HepG2 (cell line): ENCODE data around the gene PIGL. TPM values are rescaled to one million over a fixed set of nuclear protein-coding genes. Genes with fewer than 3 reads are reported as not detected.

Experiments used
- FOXM1 ChIP-seq: sonication (generic); formaldehyde crosslinking; IDR thresholded peaks from 2 replicates; pipeline ENCODE4 v1.5.0; 2020; ENCODE audit warnings: missing genetic modification reagents
- KAT2B ChIP-seq: fragments of 150-350 bp; IDR thresholded peaks from 2 replicates; pipeline ENCODE4 v1.6.1; 2014; ENCODE audit warnings: low read depth, low read length, borderline replicate concordance
- NBN ChIP-seq: fragments of 450-650 bp; conservative IDR thresholded peaks from 2 replicates; pipeline ENCODE4 v1.6.1; 2017
- RERE ChIP-seq: IDR thresholded peaks from 2 replicates; pipeline ENCODE4 v1.6.1; 2016; ENCODE audit warnings: low read depth, missing genetic modification reagents, missing compliant biosample characterization
- RFXANK ChIP-seq: IDR thresholded peaks from 2 replicates; pipeline ENCODE4 v1.6.1; 2016
- SP1 ChIP-seq, 2 experiments: fragments of 450-650 bp in 1 of 2; sonication (generic) in 1 of 2; formaldehyde crosslinking in 1 of 2; IDR thresholded peaks; 2 replicates each; pipeline versions ENCODE4 v1.4.0 to v1.6.1; 2016 to 2020; ENCODE audit warnings: missing genetic modification reagents in 1 of 2
- USF2 ChIP-seq, 2 experiments: sonication (generic) in 1 of 2; formaldehyde crosslinking in 1 of 2; IDR thresholded peaks; 2 replicates each; pipeline versions ENCODE4 v1.5.1 to v1.6.1; 2011 to 2020; ENCODE audit warnings: borderline replicate concordance in 1 of 2, low read depth in 1 of 2, low read length in 1 of 2, mild to moderate bottlenecking in 1 of 2, missing genetic modification reagents in 1 of 2, moderate library complexity in 1 of 2
- ZFYVE20 ChIP-seq: sonication (generic); formaldehyde crosslinking; IDR thresholded peaks from 2 replicates; pipeline ENCODE4 v1.8.0; 2023; ENCODE audit warnings: low read depth, mild to moderate bottlenecking, moderate library complexity, missing genetic modification reagents, borderline replicate concordance
- ZNF280B ChIP-seq: sonication (generic); formaldehyde crosslinking; IDR thresholded peaks from 2 replicates; pipeline ENCODE4 v1.5.0; 2020; ENCODE audit warnings: missing genetic modification reagents, mild to moderate bottlenecking, borderline replicate concordance
- ZNF354B ChIP-seq: sonication (generic); formaldehyde crosslinking; IDR thresholded peaks from 2 replicates; pipeline ENCODE4 v1.8.0; 2022; ENCODE audit warnings: mild to moderate bottlenecking, missing genetic modification reagents
- ZNF431 ChIP-seq: sonication (generic); formaldehyde crosslinking; IDR thresholded peaks from 2 replicates; pipeline ENCODE4 v1.9.0; 2022; ENCODE audit warnings: missing genetic modification reagents, low read depth, mild to moderate bottlenecking, borderline replicate concordance
- ZNF615 ChIP-seq: sonication (generic); formaldehyde crosslinking; IDR thresholded peaks from 2 replicates; pipeline ENCODE4 v1.5.0; 2020; ENCODE audit warnings: mild to moderate bottlenecking, missing genetic modification reagents, borderline replicate concordance
- polyA plus RNA-seq, 8 experiments: library from polyadenylated mRNA; depleted of rRNA in 3 of 8; stranded (reverse) in 7 of 8; unstranded in 1 of 8; fragments of >200 nt; fragmentation: Illumina TruSeq in 4 of 8; extraction: Trizol in 4 of 8; gene quantifications; 2 replicates each; pipeline versions ENCODE4 v1.2.1 to v1.2.3, GENCODE V29; 2011 to 2016; ENCODE audit warnings: low read depth in 4 of 8, missing spikeins in 1 of 8, mixed read lengths in 1 of 8; ENCODE audit not compliant: insufficient read depth in 1 of 8
- total RNA-seq, 5 experiments: library from RNA; depleted of rRNA; stranded (reverse); fragments of >200 nt; fragmentation: Illumina TruSeq; extraction: Trizol; gene quantifications; 2 replicates each; pipeline ENCODE4 v1.2.3, GENCODE V29; 2016; ENCODE audit warnings: low read depth in 1 of 5
- TF ChIP-seq, protein P1 (sequence below): sonication (generic); formaldehyde crosslinking; IDR thresholded peaks from 2 replicates; pipeline ENCODE4 v1.4.0; 2020; ENCODE audit warnings: missing genetic modification reagents

The PIGL gene
- total and polyA plus RNA-seq, 2 of the 13 experiments (the other 11 are each of a cell fraction or from before 2014, with no cell fraction given), result 28.5 to 63.8 TPM

DNA sequence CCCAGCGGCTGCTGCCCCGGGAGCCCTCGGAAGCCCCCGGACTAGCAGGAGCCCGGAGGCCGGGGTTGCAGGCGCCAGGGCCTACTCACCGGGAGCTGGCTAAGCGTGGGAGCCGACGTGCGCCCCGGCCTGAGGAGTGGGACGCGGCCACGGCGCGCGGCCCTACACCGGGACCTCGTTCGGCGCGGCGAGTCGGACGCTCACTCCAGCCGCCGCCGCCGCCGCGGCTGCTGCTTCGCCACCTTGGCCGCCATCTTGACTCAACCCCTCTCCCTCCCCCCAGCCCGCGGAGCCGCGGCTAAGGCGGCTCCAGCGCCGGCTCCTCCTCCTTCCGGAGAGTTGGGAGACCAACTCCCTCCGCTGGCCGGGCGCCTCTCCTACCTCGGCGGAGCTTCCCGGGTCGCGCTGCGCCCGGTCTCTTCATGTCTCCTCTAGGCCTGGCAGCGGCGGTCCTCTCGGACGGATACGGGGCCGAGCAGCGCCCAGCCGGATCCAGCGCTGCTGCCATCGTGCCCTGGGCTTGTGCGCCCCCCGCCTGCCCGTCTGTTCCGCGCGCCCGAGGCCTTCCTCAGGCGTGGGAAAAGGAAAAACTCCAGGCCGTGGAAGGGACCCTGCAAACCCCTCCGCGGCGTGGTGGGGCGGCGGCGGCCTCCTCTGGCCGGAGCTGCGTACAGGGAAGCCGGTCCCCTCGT, 1.6 kb upstream of the PIGL start, which contains the start of gene NCOR1 (continued):
- no peak for TF ChIP-seq ZNF615 (CRISPR knock-in tag)
- no peak; the same call in 1 of the 2 replicates for TF ChIP-seq ZNF431 (CRISPR knock-in tag)
- TF ChIP-seq ZNF354B (CRISPR knock-in tag), result no peak
- no peak; the same call in 1 of the 2 replicates for TF ChIP-seq ZNF280B
- no peak; the same call in 1 of the 2 replicates for TF ChIP-seq FOXM1
- TF ChIP-seq RFXANK, result no peak
- no peak for TF ChIP-seq ZFYVE20
- TF ChIP-seq, protein P1, sequence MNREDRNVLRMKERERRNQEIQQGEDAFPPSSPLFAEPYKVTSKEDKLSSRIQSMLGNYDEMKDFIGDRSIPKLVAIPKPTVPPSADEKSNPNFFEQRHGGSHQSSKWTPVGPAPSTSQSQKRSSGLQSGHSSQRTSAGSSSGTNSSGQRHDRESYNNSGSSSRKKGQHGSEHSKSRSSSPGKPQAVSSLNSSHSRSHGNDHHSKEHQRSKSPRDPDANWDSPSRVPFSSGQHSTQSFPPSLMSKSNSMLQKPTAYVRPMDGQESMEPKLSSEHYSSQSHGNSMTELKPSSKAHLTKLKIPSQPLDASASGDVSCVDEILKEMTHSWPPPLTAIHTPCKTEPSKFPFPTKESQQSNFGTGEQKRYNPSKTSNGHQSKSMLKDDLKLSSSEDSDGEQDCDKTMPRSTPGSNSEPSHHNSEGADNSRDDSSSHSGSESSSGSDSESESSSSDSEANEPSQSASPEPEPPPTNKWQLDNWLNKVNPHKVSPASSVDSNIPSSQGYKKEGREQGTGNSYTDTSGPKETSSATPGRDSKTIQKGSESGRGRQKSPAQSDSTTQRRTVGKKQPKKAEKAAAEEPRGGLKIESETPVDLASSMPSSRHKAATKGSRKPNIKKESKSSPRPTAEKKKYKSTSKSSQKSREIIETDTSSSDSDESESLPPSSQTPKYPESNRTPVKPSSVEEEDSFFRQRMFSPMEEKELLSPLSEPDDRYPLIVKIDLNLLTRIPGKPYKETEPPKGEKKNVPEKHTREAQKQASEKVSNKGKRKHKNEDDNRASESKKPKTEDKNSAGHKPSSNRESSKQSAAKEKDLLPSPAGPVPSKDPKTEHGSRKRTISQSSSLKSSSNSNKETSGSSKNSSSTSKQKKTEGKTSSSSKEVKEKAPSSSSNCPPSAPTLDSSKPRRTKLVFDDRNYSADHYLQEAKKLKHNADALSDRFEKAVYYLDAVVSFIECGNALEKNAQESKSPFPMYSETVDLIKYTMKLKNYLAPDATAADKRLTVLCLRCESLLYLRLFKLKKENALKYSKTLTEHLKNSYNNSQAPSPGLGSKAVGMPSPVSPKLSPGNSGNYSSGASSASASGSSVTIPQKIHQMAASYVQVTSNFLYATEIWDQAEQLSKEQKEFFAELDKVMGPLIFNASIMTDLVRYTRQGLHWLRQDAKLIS (CRISPR knock-in tag), result no peak; the same call in 1 of the 2 replicates
- TF ChIP-seq SP1 (IDR thresholded peaks at IDR 0.05), result no peak
- 0 out of 2 replicates have a peak, but pooled peaks have one; percentile 37 for TF ChIP-seq SP1 (CRISPR knock-in tag; IDR thresholded peaks at IDR 0.05)
- TF ChIP-seq NBN, result no peak
- TF ChIP-seq RERE (CRISPR knock-in tag), result no peak
- no peak for TF ChIP-seq KAT2B
- no peak for TF ChIP-seq USF2 (IDR thresholded peaks at IDR 0.05; ENCODE audit: low read depth, low read length)
- no peak for TF ChIP-seq USF2 (CRISPR knock-in tag; IDR thresholded peaks at IDR 0.05; ENCODE audit: borderline replicate concordance)
